ENCODE measurements around the gene MT3.

DNA sequence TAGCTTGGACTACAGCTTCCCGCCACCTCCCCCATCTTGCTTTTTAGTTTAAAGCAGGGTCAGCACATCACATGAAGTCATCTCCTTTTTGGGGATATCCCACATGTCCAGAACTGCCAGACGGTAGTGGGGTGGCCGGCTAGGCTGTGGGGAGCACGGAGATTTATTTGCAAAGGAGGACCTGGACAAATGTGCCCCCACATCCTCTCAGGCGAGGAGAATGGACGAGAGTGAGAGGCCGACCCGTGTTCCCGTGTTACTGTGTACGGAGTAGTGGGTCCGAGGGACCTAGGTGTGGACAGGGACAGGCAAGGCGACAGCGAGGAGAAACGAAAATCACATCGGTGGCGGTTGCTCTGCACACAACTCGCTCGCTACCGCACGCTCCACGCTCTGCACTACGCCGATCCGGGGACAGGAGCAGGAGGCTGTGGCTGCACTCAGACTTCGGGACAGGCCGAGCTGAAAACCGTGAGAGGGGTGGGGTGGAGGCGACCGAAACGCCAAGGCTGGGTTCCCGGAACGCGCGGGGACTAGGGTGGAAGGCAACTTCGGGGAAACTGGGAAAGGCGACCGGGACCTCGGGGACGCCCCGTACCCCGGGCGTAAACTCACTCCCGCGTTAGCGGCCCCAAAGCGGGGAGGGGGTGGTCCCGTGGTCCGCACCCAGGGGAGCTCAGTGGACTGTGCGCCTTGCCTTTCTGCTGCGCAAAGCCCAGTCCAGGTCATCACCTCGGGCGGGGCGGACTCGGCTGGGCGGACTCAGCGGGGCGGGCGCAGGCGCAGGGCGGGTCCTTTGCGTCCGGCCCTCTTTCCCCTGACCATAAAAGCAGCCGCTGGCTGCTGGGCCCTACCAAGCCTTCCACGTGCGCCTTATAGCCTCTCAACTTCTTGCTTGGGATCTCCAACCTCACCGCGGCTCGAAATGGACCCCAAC lies 48.8 kb downstream of the MT3 start, which contains the start of gene MT1A:
- TF ChIP-seq EZH2phosphoT487 (IDR thresholded peaks at IDR 0.05; ENCODE audit: borderline replicate concordance, low read length), result no peak
- TF ChIP-seq, protein P1, sequence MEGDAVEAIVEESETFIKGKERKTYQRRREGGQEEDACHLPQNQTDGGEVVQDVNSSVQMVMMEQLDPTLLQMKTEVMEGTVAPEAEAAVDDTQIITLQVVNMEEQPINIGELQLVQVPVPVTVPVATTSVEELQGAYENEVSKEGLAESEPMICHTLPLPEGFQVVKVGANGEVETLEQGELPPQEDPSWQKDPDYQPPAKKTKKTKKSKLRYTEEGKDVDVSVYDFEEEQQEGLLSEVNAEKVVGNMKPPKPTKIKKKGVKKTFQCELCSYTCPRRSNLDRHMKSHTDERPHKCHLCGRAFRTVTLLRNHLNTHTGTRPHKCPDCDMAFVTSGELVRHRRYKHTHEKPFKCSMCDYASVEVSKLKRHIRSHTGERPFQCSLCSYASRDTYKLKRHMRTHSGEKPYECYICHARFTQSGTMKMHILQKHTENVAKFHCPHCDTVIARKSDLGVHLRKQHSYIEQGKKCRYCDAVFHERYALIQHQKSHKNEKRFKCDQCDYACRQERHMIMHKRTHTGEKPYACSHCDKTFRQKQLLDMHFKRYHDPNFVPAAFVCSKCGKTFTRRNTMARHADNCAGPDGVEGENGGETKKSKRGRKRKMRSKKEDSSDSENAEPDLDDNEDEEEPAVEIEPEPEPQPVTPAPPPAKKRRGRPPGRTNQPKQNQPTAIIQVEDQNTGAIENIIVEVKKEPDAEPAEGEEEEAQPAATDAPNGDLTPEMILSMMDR (IDR thresholded peaks at IDR 0.05; ENCODE audit: low read depth, low read length, poor library complexity, severe bottlenecking), result no peak

Measured in DOHH2 (cell line).